Adrenal gland (tissue), 5 donors: ENCODE data around the gene JUP.

Source experiments
- CTCF ChIP-seq, 6 experiments: fragments of 450-650 bp in 4 of 6; fragments of 200-600 bp in 2 of 6; sonication (generic) in 1 of 6; IDR thresholded peaks; 1 replicate in 5 of 6; 2 replicates in 1 of 6; pipeline versions ENCODE4 v1.5.1 to v1.8.0; 2016 to 2021; ENCODE audit warnings: antibody characterized with exemption in 6 of 6, mild to moderate bottlenecking in 2 of 6, moderate library complexity in 1 of 6
- POLR2A ChIP-seq, 2 donors: fragments of 450-650 bp; IDR thresholded peaks; one replicate each; pipeline ENCODE4 v1.6.1; 2017; ENCODE audit warnings: antibody characterized with exemption in 2 of 2, mild to moderate bottlenecking in 2 of 2, moderate library complexity in 1 of 2
- donor health status: DM: no; HTN: no; CAD: no.

- no peak for TF ChIP-seq CTCF (IDR thresholded peaks at IDR 0.05)
- no peak for TF ChIP-seq POLR2A (IDR thresholded peaks at IDR 0.05)
These were observed 54.7 kb downstream of the JUP start for GRCh38 chr17:41731836-41732235.
